ENCODE results near the gene LSM10.

LSM10 gene

DNA sequence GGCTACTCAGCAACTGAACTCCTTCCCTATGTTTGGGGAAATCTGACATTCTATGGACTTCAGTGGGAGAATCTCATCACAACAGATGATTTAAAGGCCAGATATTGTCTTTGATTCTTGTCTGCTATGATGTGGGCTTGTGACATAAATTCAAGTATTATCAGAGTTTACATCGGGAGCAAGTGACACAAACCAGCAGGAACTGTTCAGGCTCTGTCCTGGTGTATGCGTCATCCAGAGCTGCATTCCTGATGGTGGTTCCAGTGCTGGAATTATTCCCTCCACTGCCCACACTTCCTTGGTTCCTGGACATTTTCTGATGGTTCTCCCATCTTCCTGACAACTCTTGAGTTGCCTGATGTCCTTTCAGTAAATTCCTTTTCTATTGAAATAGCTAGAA is 10.8 kb upstream of the LSM10 start:
- peak; percentile 56 for DNase-seq (ENCODE audit: low spot score)

DNA sequence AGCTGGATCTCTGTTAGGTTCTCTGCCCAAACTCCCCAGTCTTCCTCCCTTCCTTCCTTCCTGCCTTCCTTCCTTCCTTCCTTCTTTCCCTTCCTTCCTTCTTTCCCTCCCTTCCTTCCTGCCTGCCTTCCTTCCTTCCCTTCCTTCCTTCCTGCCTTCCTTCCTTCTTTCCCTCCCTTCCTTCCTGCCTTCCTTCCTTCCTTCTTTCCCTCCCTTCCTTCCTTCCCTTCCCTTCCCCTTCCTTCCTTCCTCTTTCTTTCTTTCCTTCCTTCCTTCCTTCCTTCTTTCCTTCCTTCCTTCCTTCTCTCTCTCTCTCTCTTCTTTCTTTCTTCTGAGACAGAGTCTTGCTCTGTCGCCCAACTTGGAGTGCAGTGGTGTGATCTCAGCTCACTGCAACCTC is 8.7 kb upstream of the LSM10 start:
- DNase-seq (ENCODE audit: low spot score), result no peak

DNA sequence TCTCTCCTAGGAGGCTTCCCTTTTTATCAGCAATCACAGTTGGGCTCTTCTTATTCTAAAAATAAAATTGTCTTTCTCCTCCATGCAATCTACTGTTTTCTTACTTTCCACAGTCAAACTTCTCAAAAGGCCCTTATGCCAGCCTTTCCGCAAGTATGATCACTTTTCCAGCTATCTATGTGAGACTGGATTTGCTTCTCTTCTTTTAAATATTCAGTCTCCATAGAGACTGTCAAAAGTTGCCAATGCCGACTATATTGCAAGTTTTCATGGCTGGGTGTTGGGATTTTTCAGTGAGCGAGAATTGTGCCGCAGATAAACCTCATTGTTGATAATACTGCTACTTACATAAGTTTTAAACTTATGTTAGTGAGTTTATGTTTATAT is 4.8 kb upstream of the LSM10 start:
- DNase-seq (ENCODE audit: low spot score), result no peak

DNA sequence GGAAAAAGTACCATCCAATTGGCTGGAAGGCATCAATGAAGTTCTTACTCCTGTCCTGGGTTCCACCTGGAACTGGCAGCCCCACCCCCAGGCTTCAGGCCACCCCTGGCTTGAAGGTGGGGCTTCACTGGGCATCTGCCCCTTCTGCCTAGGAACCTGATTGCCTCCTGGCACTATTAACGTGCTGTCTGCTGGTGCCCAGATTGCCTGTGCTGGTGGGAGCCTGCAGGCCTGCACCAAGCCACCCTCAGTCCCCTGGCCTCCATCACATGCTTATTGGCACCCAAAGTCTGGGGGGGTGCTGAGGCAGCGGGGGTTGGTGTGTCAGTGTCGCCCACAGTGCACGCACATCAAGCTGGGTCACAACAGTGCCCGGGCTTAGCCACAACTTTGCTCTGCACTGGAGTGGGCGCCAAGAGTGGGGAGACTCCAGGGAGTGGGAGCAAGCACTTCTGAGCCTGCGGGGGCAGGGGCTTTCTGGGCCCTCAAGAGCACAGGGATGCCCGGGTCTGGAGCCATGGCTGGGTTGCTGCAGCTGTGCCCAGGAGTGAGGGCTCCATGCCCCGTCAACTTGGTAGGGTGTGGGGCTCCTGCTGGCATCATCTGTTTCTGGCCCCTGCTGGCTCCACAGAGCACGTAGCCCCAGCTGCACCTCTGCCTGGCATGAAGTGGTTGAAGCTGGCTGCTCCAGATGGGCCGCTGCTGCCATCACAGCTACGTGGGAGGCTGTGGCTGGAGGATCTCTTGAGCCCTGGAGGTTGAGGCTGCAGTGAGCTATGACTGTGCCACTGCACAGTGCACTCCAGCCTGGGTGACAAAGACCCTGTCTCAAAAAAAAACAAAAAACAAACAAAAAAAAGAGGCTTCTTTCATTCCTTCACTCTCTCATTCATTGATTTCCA is 4.1 kb upstream of the LSM10 start:
- DNase-seq (ENCODE audit: low spot score), result no peak

DNA sequence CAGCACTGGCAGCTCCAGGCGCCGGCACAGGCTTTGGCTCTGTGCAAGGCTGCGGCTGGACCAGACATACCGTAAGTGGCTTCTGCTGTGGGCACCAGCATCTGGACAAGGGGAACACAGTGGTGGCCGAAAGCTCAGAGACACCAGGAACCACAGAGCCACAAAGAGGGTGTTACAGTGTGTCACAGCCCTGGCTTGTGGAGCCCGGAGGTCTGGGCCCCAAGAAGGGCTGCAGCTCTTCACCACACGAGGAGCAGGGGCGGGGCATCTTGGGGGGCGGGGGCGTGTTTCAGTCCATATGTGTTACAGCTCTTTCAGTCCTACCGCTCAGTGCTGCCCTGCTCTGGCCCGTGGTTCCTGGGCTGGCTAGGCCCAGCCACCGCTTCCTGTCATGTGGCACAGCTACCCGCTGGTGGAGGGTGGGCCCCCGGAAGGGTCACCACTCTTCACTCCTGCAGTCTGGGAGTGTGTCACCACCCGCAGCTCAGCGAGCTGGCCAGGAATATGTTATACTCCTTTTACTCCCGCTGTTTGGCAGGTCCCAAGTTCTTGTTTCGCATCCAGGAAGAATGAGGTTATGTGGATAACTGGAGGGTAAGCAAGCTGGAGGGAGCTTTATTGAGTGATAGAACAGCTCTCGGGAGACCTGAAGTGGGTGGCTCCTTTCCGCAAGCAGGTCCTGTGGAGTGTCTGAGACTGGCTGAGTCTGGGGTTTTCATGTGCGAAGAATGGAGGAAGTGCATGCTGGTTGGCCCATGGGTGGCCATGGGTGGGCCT is 3.3 kb upstream of the LSM10 start:
- DNase-seq (ENCODE audit: low spot score), result peak; percentile 87

DNA sequence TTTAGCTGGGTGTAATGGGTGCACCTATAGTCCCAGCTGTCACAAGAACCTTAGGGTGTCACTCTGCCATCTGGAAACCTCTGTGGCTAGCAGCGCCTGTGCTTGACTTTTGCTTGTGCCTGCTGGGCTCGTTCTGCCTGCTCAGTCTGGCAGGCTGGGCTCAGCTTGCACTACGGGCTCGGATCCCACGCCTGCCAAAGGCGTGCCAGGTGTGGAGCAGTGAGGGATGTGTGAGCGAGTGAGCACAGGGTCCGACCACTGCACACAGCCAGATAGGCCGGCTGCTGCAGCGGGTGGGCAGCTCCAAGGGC is 2.8 kb upstream of the LSM10 start:
- DNase-seq (ENCODE audit: low spot score), result no peak

DNA sequence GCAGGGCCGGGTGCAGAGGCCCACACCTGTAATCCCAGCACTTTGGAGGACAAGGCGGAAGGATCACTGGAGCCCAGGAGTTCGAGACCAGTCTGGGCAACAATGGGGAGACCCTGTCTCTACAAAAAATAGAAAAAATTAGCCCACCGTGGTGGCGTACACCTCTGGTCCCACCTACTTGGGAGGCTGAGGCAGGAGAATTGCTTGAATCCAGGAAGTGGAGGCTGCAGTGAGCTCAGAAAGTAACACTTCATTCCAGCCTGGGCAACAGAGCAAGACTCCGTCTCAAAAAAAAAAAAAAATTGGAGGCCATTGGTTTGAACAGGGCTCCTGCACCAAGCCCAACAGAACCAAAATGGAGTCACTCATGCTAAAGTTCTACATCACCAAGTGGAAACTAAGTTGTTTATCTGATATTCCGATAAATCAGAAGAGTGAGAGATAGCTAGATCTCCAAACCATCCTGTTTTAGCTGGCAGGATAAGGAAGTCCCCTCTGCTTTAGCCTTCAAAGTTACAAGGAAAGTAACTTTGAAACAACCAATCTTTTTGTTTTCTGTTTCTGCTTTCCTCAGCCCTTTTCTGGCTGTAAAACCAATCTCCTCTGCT is 766 bp upstream of the LSM10 start:
- DNase-seq (ENCODE audit: low spot score), result no peak

DNA sequence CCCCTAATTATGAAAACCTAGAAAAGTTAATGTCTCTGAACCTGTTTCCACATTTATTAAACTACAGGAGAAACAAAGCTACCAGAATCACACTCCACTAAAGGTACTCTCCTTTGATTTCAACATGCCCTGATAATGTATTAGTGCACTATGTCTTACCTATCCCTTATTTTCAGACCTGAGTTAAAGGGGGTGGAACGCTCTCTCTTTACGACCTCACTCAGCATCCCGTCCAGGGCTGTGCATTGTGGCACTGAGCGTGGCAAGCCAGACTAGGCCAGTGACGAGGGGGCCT is 678 bp downstream of the LSM10 start:
- DNase-seq (ENCODE audit: low spot score), result no peak

DNA sequence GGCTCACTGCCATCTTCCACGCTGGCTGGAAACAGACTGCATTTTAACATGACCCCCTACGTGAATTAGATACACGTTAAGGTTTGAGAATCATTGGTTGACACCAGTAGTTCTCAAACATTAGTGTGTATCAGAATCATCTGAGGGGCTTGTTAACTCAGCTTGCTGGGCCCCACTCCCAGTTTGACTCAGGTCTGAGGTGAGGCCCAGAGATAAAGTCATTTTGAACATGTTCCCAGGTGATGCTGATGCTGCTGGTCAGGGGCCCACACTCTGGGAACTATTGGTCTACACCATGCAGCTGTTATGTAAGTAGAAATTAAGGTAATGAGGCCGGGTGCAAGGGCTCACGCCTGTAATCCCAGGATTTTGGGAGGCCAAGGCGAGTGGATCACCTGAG is 1.3 kb downstream of the LSM10 start:
- DNase-seq (ENCODE audit: low spot score), result no peak

DNA sequence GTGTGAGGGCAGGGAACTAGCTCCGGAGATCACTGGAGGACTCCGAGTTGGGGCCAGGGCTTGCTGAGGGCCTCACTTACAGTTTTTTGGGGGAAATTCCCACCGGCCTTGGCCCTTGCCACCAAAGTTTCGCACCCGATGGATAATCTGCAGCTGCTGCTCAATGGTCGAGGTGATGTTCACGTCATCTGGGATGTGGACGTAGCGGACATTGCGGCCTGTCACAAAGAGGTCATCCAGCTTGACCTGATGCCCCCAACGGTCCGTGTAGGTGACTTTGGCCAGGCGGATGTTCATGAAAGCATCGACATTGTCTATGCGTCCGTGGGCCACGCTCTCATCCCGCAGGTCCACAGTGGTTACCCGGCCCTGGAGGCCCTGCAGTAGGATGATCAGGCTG is 4.0 kb downstream of the LSM10 start:
- DNase-seq (ENCODE audit: low spot score), result no peak

DNA sequence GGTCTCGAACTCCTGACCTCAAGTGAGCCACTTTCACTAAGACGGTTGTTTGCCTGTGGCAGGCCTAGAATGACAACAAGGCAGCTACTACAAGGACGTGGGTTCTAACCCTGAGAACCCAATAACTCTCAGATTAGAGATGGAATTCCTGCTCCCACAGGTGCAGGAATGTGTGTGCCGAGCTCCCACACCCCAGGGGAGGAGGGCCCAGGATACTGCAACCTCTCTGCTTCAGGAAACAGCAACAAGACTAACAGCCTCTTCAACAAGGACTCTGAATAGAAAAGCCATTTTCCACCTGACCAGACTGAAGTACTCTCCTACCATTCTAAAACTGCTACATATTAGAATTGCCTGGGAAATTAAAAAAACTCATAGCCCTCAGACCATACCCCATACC is 4.9 kb downstream of the LSM10 start:
- DNase-seq (ENCODE audit: low spot score), result no peak

DNA sequence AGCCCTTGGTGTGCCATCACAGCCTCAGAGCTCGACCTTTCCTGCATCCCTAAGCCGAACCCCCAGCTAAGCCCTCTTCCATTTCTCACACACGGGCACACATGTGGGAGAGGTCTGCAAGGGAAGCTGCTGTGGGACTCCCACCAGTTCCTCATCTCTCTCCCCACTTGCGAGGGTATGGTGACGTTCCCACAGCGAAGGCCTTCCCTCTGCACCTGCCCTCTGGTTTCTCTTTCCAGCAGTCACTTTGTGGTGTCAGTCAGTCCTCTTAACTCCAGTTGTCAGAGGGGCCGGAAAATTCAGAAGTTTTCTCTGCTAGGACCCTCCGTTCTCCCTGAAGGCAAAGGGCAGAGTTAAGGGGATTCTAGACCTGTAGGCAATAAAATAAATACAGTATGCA is 6.4 kb downstream of the LSM10 start:
- DNase-seq (ENCODE audit: low spot score), result no peak

DNA sequence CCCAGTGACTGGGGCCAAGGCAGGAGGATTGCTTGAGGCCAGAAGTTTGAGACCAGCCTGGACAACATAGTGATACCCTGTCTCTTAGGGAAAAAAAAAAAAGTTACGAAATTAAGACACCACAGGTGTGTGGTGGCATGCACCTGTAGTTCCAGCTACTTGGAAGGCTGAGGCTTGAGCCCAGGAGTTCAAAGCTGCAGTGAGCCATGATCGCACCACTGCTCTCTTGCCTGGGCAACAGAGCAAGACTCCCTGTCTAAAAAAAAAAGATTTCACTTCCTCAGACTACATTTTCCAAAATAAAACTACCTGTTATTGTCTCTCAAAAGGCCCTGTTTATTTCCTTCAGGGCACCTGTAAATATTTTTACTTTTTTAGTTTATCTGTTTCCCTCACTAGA is 7.3 kb downstream of the LSM10 start:
- DNase-seq (ENCODE audit: low spot score), result no peak

DNA sequence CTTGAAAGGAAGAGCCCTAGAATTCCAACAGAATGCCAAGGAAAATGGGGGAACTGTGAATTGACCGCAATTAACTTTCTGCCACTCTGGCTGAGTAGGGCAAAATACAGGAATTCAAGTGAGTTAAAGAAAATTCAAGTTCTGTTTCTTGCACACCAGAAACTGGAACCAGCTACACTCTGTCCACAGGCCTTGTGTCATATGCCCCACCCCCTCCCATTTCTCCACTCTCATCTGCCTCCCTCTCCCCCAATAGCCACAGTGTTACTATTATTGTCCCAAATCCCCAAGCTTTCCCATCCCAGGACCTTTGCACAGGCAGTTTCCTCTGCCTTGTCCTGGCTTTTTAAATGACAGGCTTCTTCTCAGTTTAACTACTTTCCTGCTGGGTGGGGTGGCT is 7.7 kb downstream of the LSM10 start:
- DNase-seq (ENCODE audit: low spot score), result no peak

DNA sequence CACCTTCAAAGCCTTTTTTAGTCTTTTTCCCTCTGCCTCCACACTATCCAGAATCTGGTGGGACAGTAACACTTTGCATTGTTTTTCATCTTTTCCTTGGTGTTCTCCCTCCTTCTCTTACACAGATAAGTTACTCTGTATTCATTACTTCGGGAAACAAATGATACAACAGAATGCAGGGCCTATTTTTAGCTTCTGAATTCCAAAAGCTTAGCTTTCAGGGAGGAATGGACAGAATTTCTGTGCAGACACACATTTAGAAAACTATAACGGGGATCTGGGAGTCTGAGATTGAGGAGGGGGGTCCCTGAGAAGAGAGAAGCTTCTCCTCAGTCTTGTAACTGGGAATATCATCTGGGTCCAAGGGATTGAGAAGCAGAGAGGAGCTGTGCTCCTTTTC is 8.4 kb downstream of the LSM10 start:
- DNase-seq (ENCODE audit: low spot score), result no peak

DNA sequence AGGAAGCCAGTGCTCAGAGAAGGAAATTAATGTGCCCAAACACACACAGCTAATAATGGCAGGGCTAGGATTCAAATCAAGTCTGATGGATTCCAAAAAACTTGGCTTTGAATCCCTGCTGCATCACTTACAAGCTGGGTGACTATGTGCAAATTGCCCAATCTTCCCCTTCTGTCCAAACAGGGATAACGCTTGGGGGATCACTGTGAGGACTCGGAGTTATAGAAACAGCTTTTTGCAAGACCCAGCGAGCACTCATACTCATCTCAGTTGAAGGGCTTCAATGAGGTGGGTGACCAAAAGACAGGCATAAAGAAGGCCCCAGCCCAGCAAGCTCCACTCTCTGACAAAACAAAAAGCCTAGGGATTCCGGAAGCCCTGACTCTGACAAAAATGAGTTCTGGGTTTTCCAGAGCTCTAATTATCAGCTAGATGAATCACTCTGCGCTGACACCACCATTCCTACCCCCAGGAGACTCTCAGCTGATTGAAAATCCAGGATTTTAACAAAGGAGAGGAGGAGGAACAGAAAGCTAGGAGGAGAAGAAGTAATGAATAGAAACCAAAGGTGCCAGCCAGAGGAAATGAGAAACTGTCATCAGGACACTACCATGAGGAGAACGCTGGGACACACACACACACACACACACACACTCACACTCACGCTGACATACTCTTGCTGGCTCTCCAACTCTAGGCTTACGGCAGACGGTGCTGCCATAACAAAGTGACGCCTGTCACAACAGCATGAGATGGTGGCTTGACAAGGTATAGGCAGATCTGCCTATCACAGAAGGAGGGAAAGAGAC is 10.4 kb downstream of the LSM10 start:
- no peak for DNase-seq (ENCODE audit: low spot score)

DNA sequence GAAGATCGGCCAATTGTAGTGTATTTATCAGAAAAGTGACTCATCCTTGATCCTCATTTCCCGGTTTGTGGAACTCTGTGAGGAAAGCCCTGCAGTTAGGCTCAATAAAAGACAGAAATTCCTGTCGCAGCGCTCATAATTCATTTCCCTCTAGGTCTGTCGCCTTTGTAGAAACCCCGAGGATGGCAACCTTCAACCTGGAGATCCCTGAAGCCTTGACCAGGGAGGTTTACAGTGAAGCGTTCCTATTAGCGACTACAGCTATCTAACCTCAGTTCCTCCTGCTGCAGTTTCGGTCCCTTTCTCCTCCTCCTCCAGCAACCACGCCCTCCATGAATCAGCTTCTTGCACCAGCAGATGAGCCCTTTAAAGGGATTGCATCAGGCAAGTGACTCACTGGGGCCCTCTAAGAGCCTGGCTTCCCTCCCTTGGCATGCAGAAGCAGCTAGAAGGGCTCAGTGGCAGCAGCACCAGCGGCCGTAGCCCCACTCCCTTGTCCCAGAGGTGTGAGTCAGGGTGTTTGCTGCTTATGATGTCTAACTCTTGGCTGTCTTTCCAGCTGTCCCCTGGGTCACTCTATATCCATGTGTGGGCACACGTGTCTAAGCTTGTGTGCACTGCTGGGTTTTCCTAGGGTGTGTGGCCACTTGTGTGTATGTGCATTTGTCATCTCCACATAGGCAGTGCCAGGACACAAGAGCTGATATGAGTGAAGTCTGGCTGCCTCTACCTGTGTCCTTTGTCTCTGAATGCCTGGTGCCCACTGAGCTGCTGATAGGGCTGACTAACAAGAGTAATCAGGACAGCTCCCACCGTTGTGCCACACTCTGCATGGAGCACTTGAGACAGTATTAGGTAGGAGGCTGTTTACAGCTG is 11.2 kb downstream of the LSM10 start:
- DNase-seq (ENCODE audit: low spot score), result peak; percentile 99

DNA sequence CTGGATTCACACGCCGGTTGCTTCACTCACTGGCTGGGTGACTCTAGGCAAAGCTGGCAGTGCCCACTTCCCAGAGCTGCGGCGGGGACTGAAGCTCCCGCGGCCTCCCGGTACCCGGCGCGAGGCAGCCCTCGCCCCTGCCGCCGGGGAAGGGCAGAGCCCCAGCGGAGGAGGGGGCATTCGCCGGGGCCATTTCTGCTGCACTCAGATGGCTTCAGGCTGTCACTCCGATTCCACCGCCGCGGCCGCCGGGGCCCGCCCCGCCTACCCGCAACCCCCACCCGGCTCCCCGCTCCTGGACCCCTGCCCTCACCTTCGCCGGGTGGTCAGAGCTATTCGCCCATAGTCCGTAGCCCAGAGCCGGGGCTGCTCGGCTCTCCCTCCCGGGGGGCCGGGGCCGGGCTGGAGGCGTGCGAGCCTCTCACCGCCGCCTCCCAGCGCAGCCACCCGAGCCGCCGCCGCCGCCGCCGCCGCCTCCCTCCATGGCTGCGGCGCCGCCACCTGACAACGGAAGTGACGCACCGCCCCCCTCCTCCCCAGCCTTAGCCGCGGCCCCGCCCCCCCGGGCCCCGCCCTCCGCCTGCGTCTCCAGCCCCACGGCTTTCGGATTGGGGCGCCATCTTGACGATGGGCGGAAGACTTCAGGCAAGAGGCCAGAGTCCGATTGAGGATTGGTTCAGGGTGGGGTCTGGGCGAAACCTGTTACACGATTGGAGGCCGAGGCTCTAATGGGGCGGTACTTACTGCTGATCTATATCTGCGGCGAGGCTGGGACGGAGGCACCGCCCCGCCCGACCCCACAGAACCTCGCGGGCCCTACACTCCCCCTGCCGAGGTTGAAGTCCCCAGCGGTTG is 12.1 kb downstream of the LSM10 start, which contains the start of gene STK40:
Gene STK40 (minus strand): TSS at position 515 of the 855 bp plus-strand sequence. CDS start 24,592 bp downstream, outside the sequence.
- DNase-seq (ENCODE audit: low spot score), result peak; percentile 99

DNA sequence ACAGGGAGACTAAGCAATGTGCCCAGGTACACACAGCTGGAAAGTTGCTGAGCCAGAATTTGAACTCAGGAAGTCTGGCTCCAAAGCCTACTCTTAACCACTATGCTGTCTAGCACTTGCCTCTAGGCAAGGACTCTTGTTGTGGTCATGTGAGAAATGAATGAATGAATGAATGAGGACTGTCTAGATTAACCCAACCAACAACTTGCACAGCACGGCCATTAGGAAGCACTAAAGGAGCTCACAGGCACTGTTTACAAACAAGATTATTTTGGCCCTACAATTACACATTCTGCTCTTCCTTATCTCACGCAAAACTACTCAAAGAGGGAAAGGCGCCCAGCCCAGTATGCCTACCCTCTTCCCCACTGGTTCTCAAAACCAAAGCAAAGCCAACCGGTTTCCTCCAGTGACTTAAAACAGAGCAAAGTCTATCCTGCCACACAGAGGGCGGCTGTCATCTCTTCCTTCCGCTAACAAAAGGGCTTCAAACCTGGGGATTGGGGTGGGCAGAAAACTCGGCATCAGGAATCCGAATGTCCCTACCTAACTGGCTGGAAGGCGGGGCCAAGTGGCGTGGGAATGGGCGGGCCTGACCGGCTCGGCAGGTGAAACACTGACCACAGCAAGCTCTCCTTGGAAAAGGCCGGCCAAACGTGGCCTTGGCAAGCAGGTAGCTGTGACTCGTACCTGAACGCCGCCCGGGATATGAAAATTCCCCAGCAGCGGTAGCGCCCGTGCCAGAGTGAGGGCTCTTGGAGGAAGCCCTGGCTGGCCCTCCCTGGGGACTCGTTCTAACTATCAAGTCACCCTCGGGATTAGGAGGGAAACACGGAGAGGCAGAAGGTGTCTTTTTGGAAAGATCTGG is 12.9 kb downstream of the LSM10 start:
- DNase-seq (ENCODE audit: low spot score), result peak; percentile 85

Measured in SW480 (cell line).